ENCODE measurements around the gene BRINP1.

DNA sequence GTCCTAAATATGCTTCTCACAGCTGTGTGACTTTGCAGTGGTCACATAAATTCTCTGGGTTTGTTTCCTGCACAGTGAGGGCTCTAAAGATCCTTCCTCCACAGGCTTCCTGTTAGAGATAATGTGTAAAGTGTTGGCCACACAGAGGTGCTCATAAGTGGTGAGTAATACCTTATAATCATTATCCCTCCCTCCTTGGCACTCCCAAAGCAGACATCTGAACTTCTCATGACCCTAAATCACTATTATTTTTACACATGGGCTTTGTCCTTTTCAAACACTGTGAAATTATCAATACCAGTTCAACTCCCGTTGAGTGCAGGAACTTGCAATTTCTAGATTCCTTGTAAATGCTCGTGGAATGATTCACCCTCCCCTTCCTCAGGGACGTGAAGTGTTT is 100.2 kb downstream of the BRINP1 start:
- TF ChIP-seq, protein P1, sequence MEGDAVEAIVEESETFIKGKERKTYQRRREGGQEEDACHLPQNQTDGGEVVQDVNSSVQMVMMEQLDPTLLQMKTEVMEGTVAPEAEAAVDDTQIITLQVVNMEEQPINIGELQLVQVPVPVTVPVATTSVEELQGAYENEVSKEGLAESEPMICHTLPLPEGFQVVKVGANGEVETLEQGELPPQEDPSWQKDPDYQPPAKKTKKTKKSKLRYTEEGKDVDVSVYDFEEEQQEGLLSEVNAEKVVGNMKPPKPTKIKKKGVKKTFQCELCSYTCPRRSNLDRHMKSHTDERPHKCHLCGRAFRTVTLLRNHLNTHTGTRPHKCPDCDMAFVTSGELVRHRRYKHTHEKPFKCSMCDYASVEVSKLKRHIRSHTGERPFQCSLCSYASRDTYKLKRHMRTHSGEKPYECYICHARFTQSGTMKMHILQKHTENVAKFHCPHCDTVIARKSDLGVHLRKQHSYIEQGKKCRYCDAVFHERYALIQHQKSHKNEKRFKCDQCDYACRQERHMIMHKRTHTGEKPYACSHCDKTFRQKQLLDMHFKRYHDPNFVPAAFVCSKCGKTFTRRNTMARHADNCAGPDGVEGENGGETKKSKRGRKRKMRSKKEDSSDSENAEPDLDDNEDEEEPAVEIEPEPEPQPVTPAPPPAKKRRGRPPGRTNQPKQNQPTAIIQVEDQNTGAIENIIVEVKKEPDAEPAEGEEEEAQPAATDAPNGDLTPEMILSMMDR (conservative IDR thresholded peaks at IDR 0.05 in 1 of 2, IDR thresholded peaks at IDR 0.05 in 1 of 2; ENCODE audit: low read depth in 1 of 2, low read length in 2 of 2): no peak
- no peak for TF ChIP-seq EZH2 (IDR thresholded peaks at IDR 0.05; ENCODE audit: low read length, missing control alignments)

All from fibroblast of lung (primary cell).